Heart right ventricle (tissue), 16 donors: Measurements from ENCODE around the gene TBC1D8. TPM values are rescaled to one million over a fixed set of nuclear protein-coding genes. Genes with fewer than 3 reads are reported as not detected.

Experiments
- ATAC-seq, 8 donors: fragments of 200-7000 bp; cut with Tn5 transposase; one replicate each; pipeline ENCODE4 v1.9.1; 2020; ENCODE audit warnings: mild to moderate bottlenecking in 8 of 8, moderate library complexity in 8 of 8, moderate number of reproducible peaks in 1 of 8
- DNase-seq, 2 donors: peaks; one replicate each; pipeline ENCODE4 v3.0.0-alpha.2; 2020
- H3K27ac ChIP-seq, 10 donors: fragments of 200-600 bp; sonication (generic) in 2 of 10; one replicate each; pipeline versions ENCODE4 v1.5.0 to v1.8.0; 2020 to 2022; ENCODE audit warnings: mild to moderate bottlenecking in 3 of 10
- H3K27me3 ChIP-seq, 7 donors: fragments of 200-600 bp; one replicate each; pipeline ENCODE4 v1.8.0; 2021 to 2022; ENCODE audit warnings: mild to moderate bottlenecking in 2 of 7
- H3K36me3 ChIP-seq, 9 donors: fragments of 200-600 bp; sonication (generic) in 1 of 9; one replicate each; pipeline versions ENCODE4 v1.5.0 to v1.8.0; 2020 to 2022; ENCODE audit warnings: mild to moderate bottlenecking in 2 of 9
- H3K4me1 ChIP-seq, 9 donors: fragments of 200-600 bp; sonication (generic) in 1 of 9; one replicate each; pipeline versions ENCODE4 v1.5.0 to v1.8.0; 2020 to 2022; ENCODE audit warnings: mild to moderate bottlenecking in 4 of 9
- H3K4me3 ChIP-seq, 10 donors: fragments of 200-600 bp; sonication (generic) in 2 of 10; one replicate each; pipeline versions ENCODE4 v1.5.0 to v1.8.0; 2020 to 2022; ENCODE audit warnings: mild to moderate bottlenecking in 7 of 10, moderate library complexity in 2 of 10
- H3K9me3 ChIP-seq, 11 donors: fragments of 200-600 bp in 10 of 11; sonication (generic) in 2 of 11; one replicate each; pipeline versions ENCODE4 v1.5.0 to v1.8.0; 2013 to 2022; ENCODE audit warnings: mild to moderate bottlenecking in 2 of 11, control low read depth in 1 of 11, moderate library complexity in 1 of 11
- WGBS, 2 donors: extraction: QIAGEN DNeasy Blood & Tissue Kit; methylation state at CpG; one replicate each; pipeline ENCODE4 v1.1.7; 2013; ENCODE audit warnings: inconsistent platforms in 1 of 2; 5-methylcytosine and 5-hydroxymethylcytosine counted together
- intact Hi-C, 10 donors: fragments of 100-400 bp; cut with DNase I; formaldehyde crosslinking; loops; one replicate each; pipeline versions ENCODE4 v1.11.1 to v1.14.2; 2022
- polyA plus RNA-seq, 2 donors: library from polyadenylated mRNA; stranded (reverse); fragments of 200-250 nt; gene quantifications; one replicate each; pipeline ENCODE4 v1.2.3, GENCODE V29; 2013
- total RNA-seq, 10 donors: library from RNA; stranded (reverse); fragmentation: NEBNext Ultra II Directional in 3 of 10; extraction: Animal tissue kit (Norgen Biotek cat#: 25700) in 3 of 10; gene quantifications; one replicate each; pipeline versions ENCODE4 v1.2.1 to v1.2.4, GENCODE V29; 2021 to 2023
- TF ChIP-seq, protein P1 (sequence below), 9 donors: fragments of 200-600 bp; sonication (generic) in 2 of 9; IDR thresholded peaks; one replicate each; pipeline versions ENCODE4 v1.5.0 to v1.8.0; 2021 to 2022; ENCODE audit warnings: antibody characterized with exemption in 9 of 9, mild to moderate bottlenecking in 5 of 9, moderate library complexity in 1 of 9
- donor health status: Arrhythmogenic right ventricular cardiomyopathy.
- donor health status: ischemic (EF 13 %, LVEDD 7.1; RV severe dilation, severe dysfunction).
- donor health status: healthy with polysubstance abuse.
- donor health status: DM: no; HTN: yes; CAD: no.
- donor health status: DM: no; HTN: no; CAD: no.
- donor health status: ischemic (EF 25% LVEDD 6.9; RV normal size, moderate dysfunction).
- donor health status: ischemic (EF 25% LVEDD 5.7; RV mildly dilated, moderate dysfunction).
- donor health status: healthy.
- donor health status: DM: yes; HTN: yes; CAD: no.
- donor health status: Ischemic cardiomyopathy.
- donor health status: ischemic (EF 35%, LVEDD 5.7; RV mildly dilated, moderate dysfunction).
- donor health status: nonischemic (EF 11% LVEDD 7.7; RV severe dilation, severe dysfunction).
- donor health status: DM: yes; HTN: yes; CAD: no.
- donor health status: PGD.
- donor health status: ischemic (EF 29% LVEDD 5.4; RV normal size, mild dysfunction).
- donor health status: nonischemic (EF 23%, LVEDD 6.1; RV moderate dilation, normal function).

TBC1D8 gene
- total and polyA plus RNA-seq, 12 donors, result 24.0 to 69.5 (median 55.5) TPM

DNA sequence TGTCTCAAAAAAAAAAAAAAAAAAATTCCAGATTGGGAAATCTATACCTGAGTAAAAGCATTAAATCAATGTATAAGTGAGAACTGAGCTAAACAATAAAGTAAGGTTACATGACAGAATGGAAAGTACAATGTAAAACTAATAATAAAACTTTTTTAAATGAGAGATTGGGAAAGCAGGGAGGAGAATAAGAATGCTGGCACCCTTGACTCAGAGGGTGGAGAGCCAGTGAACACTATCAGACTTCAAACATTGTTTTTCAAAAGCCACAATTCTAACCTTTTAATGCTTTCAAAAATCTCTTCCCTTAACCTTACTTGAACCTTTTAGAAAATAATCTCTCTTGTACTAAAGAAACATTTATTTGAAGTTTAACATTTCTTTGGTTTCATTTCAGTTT lies 63.5 kb downstream of the TBC1D8 start:
- Histone ChIP-seq H3K27ac (no peak overlapping the region), H3K9me3 (no peaks in the 10 kb centered on the region), H3K4me3 (no peak overlapping the region), H3K27me3 (no peaks in the 10 kb centered on the region), H3K4me1 (peaks cover 0 to 29% (median 8%) of the 10 kb centered on the region in 9 donors), H3K36me3 (peaks cover 0 to 25% (median 0%) of the 10 kb centered on the region in 9 donors)
- ATAC-seq, result no peak
- DNase-seq, result no peak
- TF ChIP-seq, protein P1, sequence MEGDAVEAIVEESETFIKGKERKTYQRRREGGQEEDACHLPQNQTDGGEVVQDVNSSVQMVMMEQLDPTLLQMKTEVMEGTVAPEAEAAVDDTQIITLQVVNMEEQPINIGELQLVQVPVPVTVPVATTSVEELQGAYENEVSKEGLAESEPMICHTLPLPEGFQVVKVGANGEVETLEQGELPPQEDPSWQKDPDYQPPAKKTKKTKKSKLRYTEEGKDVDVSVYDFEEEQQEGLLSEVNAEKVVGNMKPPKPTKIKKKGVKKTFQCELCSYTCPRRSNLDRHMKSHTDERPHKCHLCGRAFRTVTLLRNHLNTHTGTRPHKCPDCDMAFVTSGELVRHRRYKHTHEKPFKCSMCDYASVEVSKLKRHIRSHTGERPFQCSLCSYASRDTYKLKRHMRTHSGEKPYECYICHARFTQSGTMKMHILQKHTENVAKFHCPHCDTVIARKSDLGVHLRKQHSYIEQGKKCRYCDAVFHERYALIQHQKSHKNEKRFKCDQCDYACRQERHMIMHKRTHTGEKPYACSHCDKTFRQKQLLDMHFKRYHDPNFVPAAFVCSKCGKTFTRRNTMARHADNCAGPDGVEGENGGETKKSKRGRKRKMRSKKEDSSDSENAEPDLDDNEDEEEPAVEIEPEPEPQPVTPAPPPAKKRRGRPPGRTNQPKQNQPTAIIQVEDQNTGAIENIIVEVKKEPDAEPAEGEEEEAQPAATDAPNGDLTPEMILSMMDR (IDR thresholded peaks at IDR 0.05), result no peak
- intact Hi-C loops, result no loop called here

DNA sequence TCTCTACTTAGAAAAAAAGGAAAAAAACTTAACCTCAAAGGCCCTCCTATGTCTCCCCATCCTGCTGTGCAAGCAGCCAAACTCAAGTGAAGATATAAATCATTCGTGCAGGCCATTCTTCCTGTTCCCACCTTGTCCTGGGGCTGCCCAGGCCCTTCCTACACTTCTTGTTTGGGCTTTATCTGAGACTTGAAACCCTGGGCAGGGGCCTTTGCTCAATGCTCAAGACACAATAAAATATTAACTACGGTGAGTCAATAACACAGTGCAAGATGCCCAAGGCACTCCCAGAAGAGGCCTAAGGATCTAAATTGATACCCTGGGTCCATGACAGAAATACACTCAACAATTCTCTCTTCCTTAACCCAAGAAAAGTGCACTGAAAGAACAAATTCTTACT lies 67.6 kb downstream of the TBC1D8 start:
- Histone ChIP-seq H3K27ac (no peak overlapping the region), H3K36me3 (peaks cover 0 to 28% (median 0%) of the 10 kb centered on the region in 9 donors), H3K27me3 (no peaks in the 10 kb centered on the region), H3K4me3 (no peak overlapping the region), H3K9me3 (no peaks in the 10 kb centered on the region), H3K4me1 (peaks cover 0 to 17% (median 0%) of the 10 kb centered on the region in 9 donors)
- WGBS, 2 donors, result 75 to 78% methylated on average over 2 of the region's 2 CpGs
- ATAC-seq (no peak), DNase-seq (no peak)
- intact Hi-C loops, result no loop called here
- TF ChIP-seq, protein P1 (IDR thresholded peaks at IDR 0.05), result no peak

DNA sequence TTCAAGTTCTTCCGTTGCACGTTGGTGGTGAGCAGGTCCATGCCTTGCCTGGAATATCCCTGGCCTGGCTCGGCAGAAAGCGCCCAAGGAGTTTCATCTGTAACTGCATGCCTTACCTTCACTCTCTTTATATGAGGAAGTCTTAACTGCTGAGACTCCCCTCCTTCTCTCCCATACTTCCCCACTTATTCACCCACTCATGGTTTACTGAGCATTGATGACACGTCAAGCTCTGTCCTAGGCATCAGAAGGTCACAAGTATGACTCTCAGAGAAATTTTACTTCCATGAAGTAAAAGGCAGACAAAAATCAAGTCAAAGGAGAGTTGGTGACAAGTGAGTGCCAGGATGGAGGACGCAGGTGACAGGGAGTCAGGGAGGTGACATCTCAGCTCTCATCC lies 68.2 kb downstream of the TBC1D8 start:
- DNase-seq (no peak), ATAC-seq (no peak)
- H3K27me3 ChIP-seq, result no peaks in the 10 kb centered on the region
- no peaks in the 10 kb centered on the region for H3K9me3 ChIP-seq
- H3K36me3 ChIP-seq, result peaks cover 0 to 28% (median 0%) of the 10 kb centered on the region in 9 donors
- intact Hi-C loops, result no loop called here
- H3K27ac ChIP-seq, result no peak overlapping the region
- peaks cover 0 to 16% (median 0%) of the 10 kb centered on the region in 9 donors for H3K4me1 ChIP-seq
- TF ChIP-seq, protein P1 (IDR thresholded peaks at IDR 0.05), result no peak
- H3K4me3 ChIP-seq, result no peak overlapping the region
- 95% methylated on average over 6 of the region's 6 CpGs for WGBS, 2 donors

DNA sequence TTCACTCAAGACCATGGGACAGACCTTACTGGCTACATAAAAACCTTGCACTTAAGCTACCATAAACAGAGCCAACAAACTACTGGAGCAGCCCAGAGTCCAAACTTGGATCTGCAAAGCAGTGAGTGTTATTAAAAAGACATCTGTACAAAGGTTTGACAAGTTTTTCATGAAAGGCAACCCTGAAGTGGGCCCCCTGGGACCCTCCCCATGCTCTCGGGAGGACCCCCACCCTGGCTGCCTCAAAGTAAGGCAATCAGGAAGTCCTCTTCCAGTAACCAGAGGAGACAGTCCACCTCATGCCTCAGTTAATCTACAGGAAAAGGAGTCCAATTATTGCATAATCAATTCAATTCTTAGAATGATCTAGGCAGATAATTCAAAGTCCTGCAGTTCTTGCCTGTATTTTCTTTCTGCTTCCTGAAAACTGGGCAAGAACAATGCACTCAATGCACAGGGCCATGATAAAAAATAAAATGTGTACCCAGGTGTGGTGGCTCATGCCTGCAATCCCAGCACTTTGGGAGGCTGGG lies 69.7 kb downstream of the TBC1D8 start:
- Histone ChIP-seq H3K36me3 (peaks cover 0 to 28% (median 0%) of the 10 kb centered on the region in 9 donors), H3K4me1 (peaks cover 2 to 21% (median 4%) of the 10 kb centered on the region in 9 donors), H3K27me3 (no peaks in the 10 kb centered on the region), H3K27ac (no peak overlapping the region), H3K4me3 (no peak overlapping the region), H3K9me3 (no peaks in the 10 kb centered on the region)
- TF ChIP-seq, protein P1 (IDR thresholded peaks at IDR 0.05), result no peak
- ATAC-seq (no peak), DNase-seq (no peak)
- 66 to 82% methylated on average over 1 of the region's 1 CpG for WGBS, 2 donors
- intact Hi-C loops, result no loop called here
